Stimulated activated CD4-positive, alpha-beta T cell treated with anti-CD3 and anti-CD28 coated beads, Interleukin-4, amount 100 ng/mL, for 4 hours (primary cell): Measurements from ENCODE around the gene KIF13A.
"Not testable (repeated sequence)": the region's sequence is repeated elsewhere in the genome, so short reads cannot be mapped to it uniquely, and the experiment has no call there.

Source experiments
- DNase-seq, 2 experiments: peaks; one replicate each; pipeline ENCODE4 v3.0.0-alpha.2; 2020

KIF13A gene

GRCh38 chr6:17998003-17998402 is 10.6 kb upstream of the KIF13A start:
- DNase-seq = no peak

- no peak for DNase-seq
Observed at GRCh38 chr6:17995414-17995813, 8.0 kb upstream of the KIF13A start.

DNA sequence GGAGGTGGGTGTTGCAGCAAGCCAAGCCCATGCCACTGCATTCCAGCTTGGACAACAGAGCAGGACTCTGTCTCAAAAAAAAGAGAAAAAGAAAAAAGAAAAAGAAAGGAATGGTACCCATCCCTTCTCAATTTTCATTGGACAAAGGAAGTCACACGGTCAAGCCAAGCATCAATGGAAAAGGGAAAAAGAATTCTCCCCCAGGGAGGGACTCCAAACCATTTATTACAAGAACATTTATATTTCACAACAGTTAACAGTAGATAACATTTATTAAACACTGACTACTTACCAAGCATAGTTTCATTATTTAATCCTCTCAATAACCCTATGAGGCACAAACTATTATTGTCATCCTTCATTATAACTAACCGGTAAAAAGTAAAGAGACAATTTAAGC is 6.6 kb upstream of the KIF13A start:
- DNase-seq = no peak

GRCh38 chr6:17988422-17988944 is 1.0 kb upstream of the KIF13A start:
- DNase-seq = no peak

DNA sequence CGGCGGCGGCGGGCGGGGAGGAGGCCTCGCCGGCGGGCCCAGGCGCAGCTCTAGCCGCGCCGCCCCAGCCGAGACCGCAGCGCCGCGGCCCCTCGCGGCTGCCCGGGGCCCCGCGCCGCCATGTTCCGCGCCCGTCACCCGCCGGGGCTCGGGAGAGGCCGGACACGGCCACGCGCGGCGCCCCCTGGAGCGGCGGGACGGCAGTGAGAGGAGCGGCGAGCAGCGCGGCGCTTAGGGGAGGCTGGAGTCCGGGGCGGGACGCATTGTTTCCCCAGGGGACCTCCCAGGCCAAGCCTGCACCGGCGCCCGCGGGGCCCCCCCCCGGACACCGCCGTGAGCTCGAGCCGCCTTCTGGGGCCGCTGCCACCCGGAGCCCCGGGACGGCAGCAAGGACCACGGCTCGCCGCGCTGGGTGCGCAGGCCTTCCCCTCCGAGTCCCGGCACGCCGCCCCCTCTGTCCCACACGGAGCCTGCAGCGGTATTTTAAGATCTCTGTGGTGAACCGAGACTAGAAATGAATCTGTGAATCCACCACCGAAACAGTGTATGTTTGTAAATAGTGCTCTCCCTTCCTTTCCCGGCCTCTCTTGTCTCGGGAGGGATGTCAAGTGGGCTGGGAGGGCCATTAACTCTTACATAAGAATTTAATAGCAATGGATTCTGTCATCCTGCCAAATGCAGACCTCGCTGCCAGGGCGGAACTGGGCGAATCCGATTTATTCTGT is 424 bp upstream of the KIF13A start:
- DNase-seq = peak in 1 of 2 experiments; percentile 25

GRCh38 chr6:17986656-17987446 is 584 bp downstream of the KIF13A start:
- no peak for DNase-seq

- DNase-seq = no peak
Observed at GRCh38 chr6:17985934-17986655, 1.3 kb downstream of the KIF13A start.

DNA sequence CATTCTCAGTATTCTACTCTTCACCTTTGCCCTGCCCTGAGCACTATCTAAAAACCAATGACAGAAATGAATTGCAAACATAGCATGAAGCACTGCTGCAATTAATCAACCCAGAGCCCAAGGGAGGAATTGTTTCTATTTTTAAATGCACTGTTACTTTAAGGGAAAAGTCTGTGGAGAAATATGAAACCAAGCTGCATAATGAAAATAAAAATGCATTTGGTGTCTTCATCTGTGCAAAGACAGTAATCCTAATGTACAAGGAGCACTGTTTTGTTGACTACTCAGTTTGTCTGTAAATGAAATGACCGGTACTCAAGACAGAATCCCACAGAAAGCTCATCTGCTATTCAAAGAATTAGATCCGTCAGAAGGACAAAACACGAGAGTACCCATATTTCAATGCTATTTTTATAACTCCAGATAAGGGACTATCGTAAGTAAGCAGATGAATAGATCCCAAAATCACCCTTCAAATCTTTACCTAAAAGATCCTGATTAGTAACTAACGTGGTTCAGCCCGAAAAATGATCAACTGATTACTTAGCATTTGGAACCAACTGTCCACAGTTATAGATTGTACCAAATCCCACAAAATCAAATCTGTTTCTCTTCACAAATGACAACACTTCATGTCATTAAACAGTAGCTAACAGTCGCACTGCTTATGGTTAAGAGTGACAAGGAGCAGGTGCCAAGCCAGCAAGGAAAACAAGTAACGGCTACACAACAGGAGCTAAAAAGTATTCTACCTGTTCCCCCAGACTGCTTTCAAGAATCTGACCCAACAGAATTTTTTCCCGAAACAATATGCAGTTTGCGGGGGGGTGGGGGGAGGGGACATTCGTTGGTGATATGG is 2.4 kb downstream of the KIF13A start:
- no peak for DNase-seq

- no peak for DNase-seq
Observed at GRCh38 chr6:17984399-17984798, 3.0 kb downstream of the KIF13A start.

DNA sequence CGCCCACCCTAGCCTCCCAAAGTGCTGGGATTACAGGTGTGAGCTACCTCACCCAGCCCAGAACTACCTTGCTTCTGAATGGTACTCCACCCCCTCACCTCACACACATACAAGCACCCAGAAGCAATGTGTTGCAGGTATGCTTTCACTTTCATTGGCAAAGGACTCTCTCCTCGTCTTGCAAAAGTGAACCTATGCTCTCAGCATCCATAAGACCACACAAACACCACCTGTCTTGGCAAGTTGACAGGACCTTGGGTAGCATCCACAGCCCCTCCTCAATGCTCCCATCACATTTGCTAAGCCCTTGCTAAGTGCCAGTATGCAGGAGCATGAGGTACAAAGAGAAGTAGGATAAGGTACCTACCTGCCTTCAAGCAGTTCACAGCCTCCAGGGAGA is 3.7 kb downstream of the KIF13A start:
- DNase-seq = no peak

DNA sequence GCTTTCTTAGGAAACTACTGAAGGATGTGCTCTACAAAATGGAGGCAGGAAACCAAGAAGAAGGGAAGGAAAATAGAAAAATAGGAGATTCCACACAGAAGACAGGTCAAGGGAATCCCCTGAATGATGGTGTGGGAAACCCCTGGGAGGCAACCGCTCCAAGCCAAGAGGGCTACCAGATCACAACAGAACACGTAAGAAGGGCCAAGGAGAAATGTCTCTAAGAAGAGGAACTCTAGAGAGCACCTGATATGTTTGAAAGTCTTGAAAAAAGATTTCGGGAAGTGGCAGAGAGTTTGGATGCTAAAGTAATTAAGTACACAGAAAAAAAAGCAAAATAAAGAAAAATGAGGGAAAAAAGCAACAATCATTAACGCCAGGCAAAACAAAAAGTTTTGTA is 7.1 kb downstream of the KIF13A start:
- no peak for DNase-seq

DNA sequence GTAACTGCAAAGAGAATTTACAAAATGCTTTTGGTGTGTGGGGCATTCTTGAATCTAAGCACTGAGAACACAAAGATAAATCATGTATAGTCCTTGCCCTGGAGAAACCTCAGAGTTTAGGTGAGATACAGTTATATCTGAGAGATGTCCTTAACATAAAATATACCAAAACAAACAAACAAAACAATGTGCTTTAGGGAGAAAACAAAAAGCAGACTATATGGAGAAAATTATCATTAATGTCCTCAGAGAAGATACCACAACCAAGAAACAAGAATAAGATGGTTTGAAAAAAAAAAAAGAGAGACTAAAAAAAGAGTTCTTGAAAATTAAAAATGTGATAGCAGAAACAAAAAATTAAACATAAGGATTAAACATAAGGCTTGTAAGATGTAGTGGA is 8.0 kb downstream of the KIF13A start:
- DNase-seq = no peak

DNA sequence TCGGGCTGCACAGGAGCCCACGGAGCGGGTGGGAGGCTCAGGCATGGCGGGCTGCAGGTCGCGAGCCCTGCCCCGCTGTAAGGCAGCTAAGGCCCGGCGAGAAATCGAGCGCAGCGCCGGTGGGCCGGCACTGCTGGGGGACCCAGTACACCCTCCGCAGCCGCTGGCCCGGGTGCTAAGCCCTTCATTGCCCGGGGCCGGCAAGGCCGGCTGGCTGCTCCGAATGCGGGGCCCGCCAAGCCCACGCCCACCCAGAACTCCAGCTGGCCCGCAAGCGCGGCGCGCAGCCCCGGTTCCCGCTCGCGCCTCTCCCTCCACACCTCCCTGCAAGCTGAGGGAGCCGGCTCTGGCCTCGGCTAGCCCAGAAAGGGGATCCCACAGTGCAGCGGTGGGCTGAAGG is 11.2 kb downstream of the KIF13A start:
- not testable (repeated sequence) for DNase-seq

DNA sequence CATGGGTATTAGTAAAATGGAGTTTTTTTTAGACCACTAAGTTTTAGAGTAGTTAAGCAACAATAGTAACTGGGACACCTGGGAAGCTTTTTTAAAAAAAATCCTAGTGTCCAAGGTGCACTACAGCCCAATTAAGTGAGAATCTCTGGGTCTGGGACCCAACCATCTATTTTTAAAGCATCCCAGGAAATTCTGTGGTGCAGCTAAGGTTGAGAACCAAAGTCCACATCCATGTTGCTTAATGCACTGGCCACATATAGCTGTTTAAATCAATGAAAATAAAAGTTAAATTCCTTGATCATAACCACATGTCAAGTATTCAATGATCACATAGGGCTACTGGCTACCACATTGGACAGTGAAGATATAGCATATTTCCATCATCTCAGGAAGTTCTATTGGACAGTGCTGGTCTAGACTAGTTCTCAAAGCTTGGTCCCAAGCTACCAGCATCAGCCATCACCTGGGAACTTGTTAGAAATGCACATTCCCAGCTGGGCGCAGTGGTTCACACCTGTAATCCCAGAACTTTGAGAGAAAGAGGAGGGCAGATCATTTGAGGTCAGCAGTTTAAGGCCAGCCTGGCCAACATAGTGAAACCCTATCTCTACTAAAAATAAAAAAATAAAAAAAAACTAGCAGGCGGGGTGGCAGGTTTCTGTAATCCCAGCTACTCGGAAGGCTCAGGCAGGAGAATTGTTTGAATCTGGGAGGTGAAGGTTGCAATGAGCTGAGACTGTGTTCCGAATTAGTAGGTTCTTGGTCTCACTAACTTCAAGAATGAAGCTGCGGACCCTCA is 12.7 kb downstream of the KIF13A start:
- no peak for DNase-seq

DNA sequence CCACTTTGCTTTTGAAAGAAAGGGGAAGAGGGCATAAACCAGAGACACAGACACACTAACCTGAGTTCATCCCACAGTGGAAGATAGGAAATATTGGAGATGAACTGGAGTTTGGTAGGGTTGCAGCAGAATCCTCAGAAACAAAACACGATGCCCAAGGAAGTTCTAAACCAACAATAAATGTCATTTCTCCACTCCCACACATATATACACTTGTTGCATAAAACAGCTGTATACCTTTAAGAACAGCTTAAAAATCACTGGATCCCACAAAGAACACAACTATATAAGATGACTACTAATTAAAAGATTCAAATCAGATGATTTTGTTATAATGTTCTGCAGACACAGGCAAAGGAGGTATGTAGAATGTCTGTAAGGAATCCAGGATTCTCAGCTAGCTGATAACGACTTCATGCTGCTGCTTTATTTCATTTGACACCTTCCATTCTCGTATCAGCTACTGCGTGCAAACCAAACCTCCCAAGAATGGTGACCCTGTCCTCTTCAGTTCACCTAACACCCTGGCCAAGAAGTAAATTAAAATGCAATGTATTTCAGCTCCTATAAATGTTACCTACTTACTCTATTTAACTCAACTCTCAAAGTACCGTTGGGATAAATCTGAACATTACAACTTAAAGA is 14.3 kb downstream of the KIF13A start:
- DNase-seq = no peak

DNA sequence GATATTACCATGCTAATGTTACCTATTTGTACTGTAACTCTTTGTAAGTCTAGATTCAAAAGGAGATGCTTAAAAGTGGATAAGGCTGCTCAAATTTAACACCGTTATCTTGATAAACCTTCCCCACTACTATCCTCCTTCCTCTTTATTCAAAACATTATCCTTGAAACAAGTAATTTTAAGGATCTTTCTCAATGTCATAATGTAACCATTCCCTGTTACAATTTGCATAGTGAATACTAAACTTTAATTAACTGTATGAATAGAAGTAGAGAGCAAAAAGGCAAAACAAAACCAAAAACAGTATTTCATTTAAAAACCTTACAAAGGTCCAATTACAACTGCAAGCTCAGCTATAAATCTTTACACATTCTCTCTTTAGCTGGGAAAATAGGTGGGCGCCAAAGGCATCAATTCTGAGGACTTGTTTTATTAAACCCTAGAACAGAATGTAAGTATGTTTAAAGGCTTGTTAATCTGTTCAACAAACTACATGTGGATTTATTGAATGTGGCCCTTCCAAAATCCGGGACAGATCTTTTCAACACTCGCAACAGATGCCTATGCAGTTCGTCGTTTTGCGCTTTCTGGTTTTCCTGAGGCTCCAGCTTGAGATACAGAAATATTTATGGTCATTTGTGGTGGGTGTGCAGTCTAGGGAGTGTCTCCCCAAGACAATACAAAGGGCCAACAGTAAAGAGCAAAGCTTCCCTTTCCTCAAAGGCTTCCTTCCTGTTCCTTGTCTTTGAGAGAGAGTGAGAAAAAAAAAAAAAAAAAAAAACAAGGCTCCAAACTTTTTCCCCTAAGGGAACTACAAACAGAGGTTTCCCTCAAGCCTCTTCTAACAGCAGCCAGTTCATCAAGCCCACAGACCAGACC is 15.1 kb downstream of the KIF13A start:
- DNase-seq = no peak

GRCh38 chr6:17971128-17972073 is 16.0 kb downstream of the KIF13A start:
- DNase-seq = no peak

DNA sequence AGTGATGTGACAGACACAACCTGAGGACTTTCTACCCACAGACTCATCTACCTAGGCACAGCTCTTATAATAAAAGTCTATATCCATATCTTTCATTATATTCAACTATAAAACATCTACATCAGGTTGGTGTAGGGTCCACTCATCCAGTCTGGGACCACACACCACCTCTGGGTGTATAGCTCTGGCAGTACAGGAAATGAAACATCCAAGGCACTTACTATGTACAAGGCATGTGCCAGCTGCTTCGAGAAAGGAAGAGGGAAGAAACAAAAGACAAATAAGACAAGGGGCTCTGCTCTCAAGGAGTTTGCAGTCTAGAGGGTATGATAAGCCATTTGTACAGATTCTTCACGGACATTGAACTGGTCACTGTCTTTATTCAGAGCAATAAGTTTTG is 18.6 kb downstream of the KIF13A start:
- DNase-seq = no peak
